Thyroid gland (tissue), 4 donors: Measurements from ENCODE around the gene PRKAB1. TPM values are rescaled to one million over a fixed set of nuclear protein-coding genes. Genes with fewer than 3 reads are reported as not detected.

Source experiments
- DNase-seq, 2 donors: peaks; one replicate each; pipeline ENCODE4 v3.0.0-alpha.2; 2019
- H3K27ac ChIP-seq, 3 donors: fragments of 200-600 bp; sonication (generic); 1 replicate in 2 of 3; 2 replicates in 1 of 3; pipeline ENCODE4 v1.5.1; 2016 to 2019; ENCODE audit warnings: mild to moderate bottlenecking in 1 of 3, moderate library complexity in 1 of 3
- H3K27me3 ChIP-seq: fragments of 200-600 bp; sonication (generic); one replicate; pipeline ENCODE4 v1.5.1; 2019
- H3K36me3 ChIP-seq, 2 donors: fragments of 200-600 bp; sonication (generic); one replicate each; pipeline ENCODE4 v1.5.1; 2016 to 2019
- H3K4me1 ChIP-seq, 2 donors: fragments of 200-600 bp; sonication (generic); one replicate each; pipeline ENCODE4 v1.5.1; 2017 to 2019
- H3K4me3 ChIP-seq, 3 donors: fragments of 200-600 bp; sonication (generic); replicated peaks in 1 of 3; 1 replicate in 2 of 3; 2 replicates in 1 of 3; pipeline ENCODE4 v1.5.1; 2016; ENCODE audit warnings: mild to moderate bottlenecking in 1 of 3
- H3K9me3 ChIP-seq: fragments of 200-600 bp; sonication (generic); one replicate; pipeline ENCODE4 v1.5.1; 2017
- CTCF ChIP-seq, 6 experiments: fragments of 200-600 bp in 3 of 6; fragments of 450-650 bp in 3 of 6; sonication (generic) in 3 of 6; IDR thresholded peaks; one replicate each; pipeline ENCODE4 v1.5.1; 2016 to 2019; ENCODE audit warnings: antibody characterized with exemption in 6 of 6, mild to moderate bottlenecking in 2 of 6, inconsistent platforms in 1 of 6, moderate library complexity in 1 of 6
- POLR2A ChIP-seq, 2 donors: fragments of 450-650 bp; IDR thresholded peaks; one replicate each; pipeline ENCODE4 v1.6.1; 2017; ENCODE audit warnings: antibody characterized with exemption in 2 of 2, mild to moderate bottlenecking in 2 of 2, moderate library complexity in 1 of 2
- WGBS, 2 donors: methylation state at CpG; one replicate each; pipeline ENCODE4 v1.1.5; 2017; 5-methylcytosine and 5-hydroxymethylcytosine counted together
- intact Hi-C: fragments of 100-400 bp; cut with DNase I; formaldehyde crosslinking; loops from one replicate; pipeline ENCODE4 v1.15.1; 2023
- total RNA-seq, 4 donors: library from RNA; depleted of rRNA; stranded (reverse); fragments of >200 nt; gene quantifications; one replicate each; pipeline ENCODE4 v1.2.3, GENCODE V29; 2016

The PRKAB1 gene
- total RNA-seq, 4 donors from 2014 or later = 22.5 to 197 (median 32.3) TPM

GRCh38 chr12:119627019-119627643 is 40.8 kb upstream of the PRKAB1 start:
- H3K4me1 ChIP-seq = peaks cover 8 to 12% of the 10 kb centered on the region in 2 donors
- intact Hi-C loops = no loop called here
- H3K4me3 ChIP-seq = no peak overlapping the region
- no peaks in the 10 kb centered on the region for H3K27me3 ChIP-seq
- TF ChIP-seq POLR2A (IDR thresholded peaks at IDR 0.05) (no peak), CTCF (IDR thresholded peaks at IDR 0.05) (no peak)
- DNase-seq = no peak
- no peaks in the 10 kb centered on the region for H3K9me3 ChIP-seq
- no peak overlapping the region for H3K27ac ChIP-seq
- H3K36me3 ChIP-seq = peaks cover 0 to 4% of the 10 kb centered on the region in 2 donors
- WGBS, 2 donors = 83 to 89% methylated on average over 6 of the region's 6 CpGs

- Histone ChIP-seq H3K27ac (no peak overlapping the region), H3K9me3 (no peaks in the 10 kb centered on the region), H3K27me3 (no peaks in the 10 kb centered on the region), H3K4me1 (peaks cover 8 to 11% of the 10 kb centered on the region in 2 donors), H3K4me3 (no peak overlapping the region), H3K36me3 (peaks cover 0 to 4% of the 10 kb centered on the region in 2 donors)
- 82 to 83% methylated on average over 6 of the region's 6 CpGs for WGBS, 2 donors
- no peak for DNase-seq
- intact Hi-C loops = no loop called here
- TF ChIP-seq POLR2A (IDR thresholded peaks at IDR 0.05) (no peak), CTCF (IDR thresholded peaks at IDR 0.05) (no peak)
Measured at GRCh38 chr12:119627686-119628085, 40.2 kb upstream of the PRKAB1 start.

- intact Hi-C loops = no loop called here
- 90 to 97% methylated on average over 7 of the region's 7 CpGs for WGBS, 2 donors
Measured at GRCh38 chr12:119630223-119630780, 37.6 kb upstream of the PRKAB1 start.

GRCh38 chr12:119630962-119631550 is 36.9 kb upstream of the PRKAB1 start:
- TF ChIP-seq CTCF (IDR thresholded peaks at IDR 0.05) (no peak), POLR2A (IDR thresholded peaks at IDR 0.05) (no peak)
- WGBS, 2 donors = 60 to 100% methylated on average over 1 of the region's 1 CpG
- DNase-seq = no peak

More at GRCh38 chr12:119630223-119630780, 37.6 kb upstream of the PRKAB1 start:
- H3K36me3 ChIP-seq = peaks cover 0 to 7% of the 10 kb centered on the region in 2 donors
- no peaks in the 10 kb centered on the region for H3K9me3 ChIP-seq
- H3K27me3 ChIP-seq = no peaks in the 10 kb centered on the region
- no peak for TF ChIP-seq CTCF (IDR thresholded peaks at IDR 0.05)
- TF ChIP-seq POLR2A (IDR thresholded peaks at IDR 0.05) = no peak
- H3K4me1 ChIP-seq = peaks cover 0 to 1% of the 10 kb centered on the region in 2 donors
- H3K4me3 ChIP-seq = no peak overlapping the region
- no peak overlapping the region for H3K27ac ChIP-seq
- DNase-seq = no peak

More at GRCh38 chr12:119630962-119631550, 36.9 kb upstream of the PRKAB1 start:
- Histone ChIP-seq H3K9me3 (no peaks in the 10 kb centered on the region), H3K4me1 (no peaks in the 10 kb centered on the region), H3K4me3 (no peak overlapping the region), H3K27ac (no peak overlapping the region), H3K27me3 (no peaks in the 10 kb centered on the region), H3K36me3 (peaks cover 0 to 8% of the 10 kb centered on the region in 2 donors)
- intact Hi-C loops = no loop called here
